ENCODE data around the gene SIX2. TPM values are rescaled to one million over a fixed set of nuclear protein-coding genes. Genes with fewer than 3 reads are reported as not detected.

SIX2 gene
- total RNA-seq, 2 experiments from 2014 or later = not detected

GRCh38 chr2:45000921-45001868 is 8.1 kb downstream of the SIX2 start:
- H2AFZ ChIP-seq (ENCODE audit: low read length) = no peak overlapping the region
- no peaks in the 10 kb centered on the region for H3K4me1 ChIP-seq (ENCODE audit: insufficient read depth, low read length, poor library complexity, severe bottlenecking)

GRCh38 chr2:45000341-45000901 is 8.8 kb downstream of the SIX2 start:
- Histone ChIP-seq H3K79me2 (ENCODE audit: insufficient read depth, low read depth, low read length) (no peaks in the 10 kb centered on the region), H3K9me2 (ENCODE audit: insufficient read depth, low read length) (no peaks in the 10 kb centered on the region), H3K4me3 (ENCODE audit: low read depth, low read length, poor library complexity, severe bottlenecking) (no peak overlapping the region), H3K4me1 (ENCODE audit: insufficient read depth, low read length, poor library complexity, severe bottlenecking) (peaks cover 7% of the 10 kb centered on the region), H3K9me3 (ENCODE audit: low read length) (no peaks in the 10 kb centered on the region), H2AFZ (ENCODE audit: low read length) (no peak overlapping the region), H3K4me2 (ENCODE audit: low read length) (no peak overlapping the region), H3K27ac (ENCODE audit: low read depth, low read length, poor library complexity, severe bottlenecking) (no peak overlapping the region), H4K20me1 (ENCODE audit: insufficient read depth, low read length) (no peaks in the 10 kb centered on the region), H3K36me3 (ENCODE audit: insufficient read depth, low read length) (no peaks in the 10 kb centered on the region)
- BruUV-seq (replicated peaks) = no TSS peak
- DNase-seq (ENCODE audit: low spot score) = no peak
- POLR2A ChIA-PET = no interaction called here
- CTCF ChIA-PET (ENCODE audit: unreplicated experiment) = no interaction called here
- TF ChIP-seq CTCF (conservative IDR thresholded peaks at IDR 0.05; ENCODE audit: low read length) (no peak), EZH2phosphoT487 (IDR thresholded peaks at IDR 0.05; ENCODE audit: borderline replicate concordance, low read depth, low read length) (no peak)
- intact Hi-C loops (cut with micrococcal nuclease; ENCODE audit: unreplicated experiment) = no loop called here

More at GRCh38 chr2:45000921-45001868, 8.1 kb downstream of the SIX2 start:
- Histone ChIP-seq H3K27ac (ENCODE audit: low read depth, low read length, poor library complexity, severe bottlenecking) (no peak overlapping the region), H3K9me2 (ENCODE audit: insufficient read depth, low read length) (no peaks in the 10 kb centered on the region), H3K9me3 (ENCODE audit: low read length) (no peaks in the 10 kb centered on the region), H4K20me1 (ENCODE audit: insufficient read depth, low read length) (no peaks in the 10 kb centered on the region), H3K79me2 (ENCODE audit: insufficient read depth, low read depth, low read length) (no peaks in the 10 kb centered on the region), H3K4me3 (ENCODE audit: low read depth, low read length, poor library complexity, severe bottlenecking) (no peak overlapping the region), H3K36me3 (ENCODE audit: insufficient read depth, low read length) (no peaks in the 10 kb centered on the region), H3K4me2 (ENCODE audit: low read length) (no peak overlapping the region)
- no TSS peak for BruUV-seq (replicated peaks)
- ChIA-PET CTCF (ENCODE audit: unreplicated experiment) (no interaction called here), POLR2A (interaction anchor here (0.7 kb wide), 1 partner anchor 203 kb away, joined by 3 read pairs; no protein-coding TSS in a partner anchor)
- intact Hi-C loops (cut with micrococcal nuclease; ENCODE audit: unreplicated experiment) = no loop called here
- no peak for DNase-seq (ENCODE audit: low spot score)
- TF ChIP-seq CTCF (conservative IDR thresholded peaks at IDR 0.05; ENCODE audit: low read length) (no peak), EZH2phosphoT487 (IDR thresholded peaks at IDR 0.05; ENCODE audit: borderline replicate concordance, low read depth, low read length) (no peak)

- H3K36me3 ChIP-seq (ENCODE audit: insufficient read depth, low read length) = no peaks in the 10 kb centered on the region
- no peaks in the 10 kb centered on the region for H4K20me1 ChIP-seq (ENCODE audit: insufficient read depth, low read length)
- intact Hi-C loops (cut with micrococcal nuclease; ENCODE audit: unreplicated experiment) = no loop called here
- H2AFZ ChIP-seq (ENCODE audit: low read length) = no peak overlapping the region
- H3K9me2 ChIP-seq (ENCODE audit: insufficient read depth, low read length) = no peaks in the 10 kb centered on the region
- CTCF ChIA-PET (ENCODE audit: unreplicated experiment) = no interaction called here
- no peaks in the 10 kb centered on the region for H3K79me2 ChIP-seq (ENCODE audit: insufficient read depth, low read depth, low read length)
- H3K9me3 ChIP-seq (ENCODE audit: low read length) = no peaks in the 10 kb centered on the region
- TF ChIP-seq EZH2phosphoT487 (IDR thresholded peaks at IDR 0.05; ENCODE audit: borderline replicate concordance, low read depth, low read length) (no peak), CTCF (conservative IDR thresholded peaks at IDR 0.05; ENCODE audit: low read length) (no peak)
- no peak for DNase-seq (ENCODE audit: low spot score)
- no TSS peak for BruUV-seq (replicated peaks)
- POLR2A ChIA-PET = no interaction called here
- H3K27ac ChIP-seq (ENCODE audit: low read depth, low read length, poor library complexity, severe bottlenecking) = no peak overlapping the region
- peaks cover 7% of the 10 kb centered on the region for H3K4me1 ChIP-seq (ENCODE audit: insufficient read depth, low read length, poor library complexity, severe bottlenecking)
- H3K4me3 ChIP-seq (ENCODE audit: low read depth, low read length, poor library complexity, severe bottlenecking) = no peak overlapping the region
- H3K4me2 ChIP-seq (ENCODE audit: low read length) = no peak overlapping the region
Measured at GRCh38 chr2:44999540-44999939, 9.7 kb downstream of the SIX2 start.
